B cell (primary cell): ENCODE results near the gene ZCCHC10. TPM values are rescaled to one million over a fixed set of nuclear protein-coding genes. Genes with fewer than 3 reads are reported as not detected.

Experiments used
- ATAC-seq: fragments of 200-7000 bp; cut with Tn5 transposase; one replicate; pipeline ENCODE4 v1.10.0; 2021; ENCODE audit warnings: low read depth, mild to moderate bottlenecking, moderate number of reproducible peaks, moderate library complexity
- CTCF ChIA-PET: fragments of 350-600 bp; sonication (Branson Sonifier 250); formaldehyde crosslinking; loops from one replicate; lab custom pipeline; 2021; ENCODE audit warnings: antibody characterized with exemption, inconsistent platforms; lab: Charles Lee
- POLR2A ChIA-PET: fragments of 350-600 bp; sonication (Branson Sonifier 250); formaldehyde crosslinking; loops from one replicate; lab custom pipeline; 2021; ENCODE audit warnings: antibody characterized with exemption; lab: Charles Lee
- DNase-seq: peaks from one replicate; pipeline ENCODE4 v3.0.0; 2013
- H2AFZ ChIP-seq: 2 replicates; pipeline ENCODE4 v1.6.1; 2012; ENCODE audit warnings: mild to moderate bottlenecking, low read depth, low read length; ENCODE audit not compliant: insufficient read depth, poor library complexity, severe bottlenecking
- H3K27ac ChIP-seq, 2 donors: 1 replicate in 1 of 2; 2 replicates in 1 of 2; pipeline ENCODE4 v1.5.1; 2012 to 2013; ENCODE audit warnings: low read length in 2 of 2, mild to moderate bottlenecking in 2 of 2, moderate library complexity in 1 of 2
- H3K27me3 ChIP-seq, 4 experiments: fragments of 200-600 bp in 1 of 4; sonication (generic) in 1 of 4; replicated peaks in 1 of 4; 1 replicate in 2 of 4; 2 replicates in 2 of 4; pipeline versions ENCODE4 v1.6.1 to v1.7.0; 2013 to 2016; ENCODE audit warnings: low read length in 3 of 4, mild to moderate bottlenecking in 2 of 4, mixed read lengths in 1 of 4, moderate library complexity in 1 of 4; ENCODE audit not compliant: insufficient read depth in 4 of 4, control insufficient read depth in 3 of 4; ENCODE audit errors: control extremely low read depth in 1 of 4
- H3K36me3 ChIP-seq, 2 experiments: replicated peaks in 1 of 2; 1 replicate in 1 of 2; 2 replicates in 1 of 2; pipeline versions ENCODE4 v1.6.1 to v1.7.1; 2013; ENCODE audit warnings: low read length in 1 of 2; ENCODE audit not compliant: insufficient read depth in 2 of 2, control insufficient read depth in 1 of 2; ENCODE audit errors: control extremely low read depth in 1 of 2, extremely low read depth in 1 of 2
- H3K4me1 ChIP-seq, 2 donors: fragments of 200-600 bp in 1 of 2; sonication (generic) in 1 of 2; 1 replicate in 1 of 2; 2 replicates in 1 of 2; pipeline versions ENCODE4 v1.5.1 to v1.6.1; 2013 to 2017; ENCODE audit warnings: low read length in 2 of 2; ENCODE audit not compliant: control insufficient read depth in 2 of 2, insufficient read depth in 2 of 2
- H3K4me2 ChIP-seq: replicated peaks from 2 replicates; pipeline ENCODE3; 2012; ENCODE audit warnings: mild to moderate bottlenecking, low read depth, low read length; ENCODE audit not compliant: poor library complexity, severe bottlenecking
- H3K4me3 ChIP-seq, 5 experiments: fragments of 200-600 bp in 1 of 5; sonication (generic) in 1 of 5; 1 replicate in 3 of 5; 2 replicates in 2 of 5; pipeline versions ENCODE4 v1.5.1 to v1.7.0; 2011 to 2016; ENCODE audit warnings: low read length in 4 of 5, mild to moderate bottlenecking in 4 of 5, low read depth in 2 of 5, control low read depth in 1 of 5, moderate library complexity in 1 of 5; ENCODE audit not compliant: insufficient read depth in 1 of 5; ENCODE audit errors: control extremely low read depth in 1 of 5, extremely low read depth in 1 of 5
- H3K79me2 ChIP-seq: fragments of 200-600 bp; sonication (generic); one replicate; pipeline ENCODE4 v1.6.0; 2016; ENCODE audit warnings: low read length; ENCODE audit not compliant: control insufficient read depth, insufficient read depth
- H3K9ac ChIP-seq: fragments of 200-600 bp; sonication (generic); 2 replicates; pipeline ENCODE4 v1.6.1; 2017; ENCODE audit warnings: mild to moderate bottlenecking, low read length, moderate library complexity
- H3K9me3 ChIP-seq, 3 donors: one replicate each; pipeline versions ENCODE4 v1.6.1 to v1.7.1; 2013; ENCODE audit warnings: low read length in 2 of 3; ENCODE audit not compliant: control insufficient read depth in 2 of 3, insufficient read depth in 1 of 3; ENCODE audit errors: control extremely low read depth in 1 of 3
- H4K20me1 ChIP-seq: 2 replicates; pipeline ENCODE4 v1.6.0; 2012; ENCODE audit warnings: mild to moderate bottlenecking, low read length; ENCODE audit not compliant: insufficient read depth, control insufficient read depth, poor library complexity, severe bottlenecking
- H3K27ac Mint-ChIP-seq: one replicate; pipeline ENCODE4 v1.8.0; 2021; ENCODE audit warnings: mixed read lengths
- H3K27me3 Mint-ChIP-seq: one replicate; pipeline ENCODE4 v1.8.0; 2021; ENCODE audit warnings: mixed read lengths
- H3K4me1 Mint-ChIP-seq: one replicate; pipeline ENCODE4 v1.8.0; 2021; ENCODE audit warnings: mixed read lengths
- H3K4me3 Mint-ChIP-seq: one replicate; pipeline ENCODE4 v1.8.0; 2021; ENCODE audit warnings: mixed read lengths
- H3K9me3 Mint-ChIP-seq: one replicate; pipeline ENCODE4 v1.8.0; 2022; ENCODE audit warnings: mixed read lengths; ENCODE audit not compliant: insufficient read depth
- EZH2 ChIP-seq: IDR thresholded peaks from 2 replicates; pipeline ENCODE4 v1.6.1; 2012; ENCODE audit warnings: borderline replicate concordance, low read depth, mild to moderate bottlenecking, moderate library complexity, low read length; ENCODE audit not compliant: insufficient read depth, poor library complexity, severe bottlenecking
- WGBS: methylation state at CpG from one replicate; pipeline ENCODE4 v1.1.5; 2013; ENCODE audit warnings: missing lambda C conversion rate; ENCODE audit not compliant: insufficient coverage; 5-methylcytosine and 5-hydroxymethylcytosine counted together
- intact Hi-C: fragments of 100-400 bp; cut with micrococcal nuclease; formaldehyde crosslinking; loops from one replicate; pipeline ENCODE4 v1.10.0; 2022
- polyA plus RNA-seq: library from polyadenylated mRNA; depleted of rRNA; stranded (reverse); fragments of >200 nt; gene quantifications from 2 replicates; pipeline ENCODE4 v1.2.3, GENCODE V29; 2012
- total RNA-seq, 2 donors: library from RNA; stranded (reverse); fragments of 120-200 nt in 1 of 2; gene quantifications; 1 replicate in 1 of 2; 2 replicates in 1 of 2; pipeline versions ENCODE4 v1.2.3 to v1.2.4, GENCODE V29; 2013 to 2022
- TF ChIP-seq, protein P1 (sequence below): fragments of 200-600 bp; IDR thresholded peaks from one replicate; pipeline ENCODE4 v1.8.0; 2022; ENCODE audit warnings: antibody characterized with exemption, mild to moderate bottlenecking

Gene ZCCHC10
- total and polyA plus RNA-seq, 2 donors (not counting 1 experiment from before 2014, with no cell fraction given), result 16.5 to 34.0 TPM

DNA sequence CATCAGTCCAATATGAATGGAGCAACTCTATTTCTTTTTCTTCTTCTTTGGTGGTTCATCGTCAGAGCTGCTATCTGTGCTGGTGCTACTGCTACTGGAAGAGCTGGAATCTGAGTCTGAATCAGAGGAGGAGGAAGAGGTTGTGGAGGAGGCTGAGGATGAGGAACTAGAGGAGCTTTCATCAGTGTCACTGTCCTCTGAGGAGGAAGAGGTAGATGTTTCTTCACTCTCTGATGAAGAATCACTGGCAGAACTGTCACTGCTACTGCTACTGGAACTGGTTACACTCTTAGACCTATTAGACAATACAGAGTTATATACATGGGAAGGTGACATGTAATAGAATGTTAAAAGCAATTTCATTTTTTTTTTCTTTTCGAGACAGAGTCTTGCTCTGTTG is 27.8 kb downstream of the ZCCHC10 start:
- CTCF ChIA-PET, result no interaction called here
- Histone ChIP-seq H2AFZ (no peak overlapping the region), H3K4me2 (no peak overlapping the region), H3K79me2 (peaks cover 3% of the 10 kb centered on the region), H3K4me1 (no peaks in the 10 kb centered on the region), H3K9me3 (no peaks in the 10 kb centered on the region), H3K27ac (no peak overlapping the region), H3K36me3 (peaks cover 4 to 20% of the 10 kb centered on the region in 2 experiments), H4K20me1 (no peaks in the 10 kb centered on the region), H3K27me3 (no peaks in the 10 kb centered on the region), H3K4me3 (no peak overlapping the region), H3K9ac (no peak overlapping the region)
- TF ChIP-seq EZH2, result no peak
- TF ChIP-seq, protein P1, sequence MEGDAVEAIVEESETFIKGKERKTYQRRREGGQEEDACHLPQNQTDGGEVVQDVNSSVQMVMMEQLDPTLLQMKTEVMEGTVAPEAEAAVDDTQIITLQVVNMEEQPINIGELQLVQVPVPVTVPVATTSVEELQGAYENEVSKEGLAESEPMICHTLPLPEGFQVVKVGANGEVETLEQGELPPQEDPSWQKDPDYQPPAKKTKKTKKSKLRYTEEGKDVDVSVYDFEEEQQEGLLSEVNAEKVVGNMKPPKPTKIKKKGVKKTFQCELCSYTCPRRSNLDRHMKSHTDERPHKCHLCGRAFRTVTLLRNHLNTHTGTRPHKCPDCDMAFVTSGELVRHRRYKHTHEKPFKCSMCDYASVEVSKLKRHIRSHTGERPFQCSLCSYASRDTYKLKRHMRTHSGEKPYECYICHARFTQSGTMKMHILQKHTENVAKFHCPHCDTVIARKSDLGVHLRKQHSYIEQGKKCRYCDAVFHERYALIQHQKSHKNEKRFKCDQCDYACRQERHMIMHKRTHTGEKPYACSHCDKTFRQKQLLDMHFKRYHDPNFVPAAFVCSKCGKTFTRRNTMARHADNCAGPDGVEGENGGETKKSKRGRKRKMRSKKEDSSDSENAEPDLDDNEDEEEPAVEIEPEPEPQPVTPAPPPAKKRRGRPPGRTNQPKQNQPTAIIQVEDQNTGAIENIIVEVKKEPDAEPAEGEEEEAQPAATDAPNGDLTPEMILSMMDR, result no peak
- no peaks in the 10 kb centered on the region for H3K27me3 Mint-ChIP-seq
- no peak for ATAC-seq
- H3K27ac Mint-ChIP-seq, result no peak overlapping the region
- POLR2A ChIA-PET, result no interaction called here
- intact Hi-C loops, result no loop called here
- no peaks in the 10 kb centered on the region for H3K4me1 Mint-ChIP-seq
- no peak overlapping the region for H3K4me3 Mint-ChIP-seq
- no peaks in the 10 kb centered on the region for H3K9me3 Mint-ChIP-seq
- WGBS, result no CpG with 5 or more reads among the region's 2 CpGs
- no peak for DNase-seq

DNA sequence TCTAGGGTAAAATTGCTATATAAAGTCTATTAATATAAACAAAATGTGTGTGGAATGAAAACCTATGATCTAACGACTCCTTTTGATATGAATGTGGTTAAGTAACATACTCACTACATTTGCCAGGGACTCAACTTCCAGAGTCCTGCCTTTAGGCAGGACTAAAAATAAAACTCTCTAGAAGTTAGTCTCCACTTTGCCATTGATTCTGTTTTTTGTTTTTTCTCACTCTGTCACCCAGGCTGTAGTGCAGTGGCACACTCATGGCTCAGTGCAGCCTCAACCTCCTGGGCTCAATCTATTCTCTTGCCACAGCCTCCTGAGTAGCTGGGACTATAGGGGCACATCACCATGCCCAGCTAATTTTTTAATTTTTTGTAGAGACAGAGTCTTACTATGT is 30.0 kb downstream of the ZCCHC10 start:
- intact Hi-C loops, result no loop called here
- no peaks in the 10 kb centered on the region for H3K27me3 ChIP-seq
- ChIA-PET CTCF (no interaction called here), POLR2A (no interaction called here)
- H4K20me1 ChIP-seq, result no peaks in the 10 kb centered on the region
- no peak overlapping the region for H2AFZ ChIP-seq
- H3K36me3 ChIP-seq, result peaks cover 2 to 11% of the 10 kb centered on the region in 2 experiments
- no CpG with 5 or more reads among the region's 1 CpG for WGBS
- no peak for TF ChIP-seq EZH2
- TF ChIP-seq, protein P1, result no peak
- H3K9me3 ChIP-seq, result no peaks in the 10 kb centered on the region
- no peak overlapping the region for H3K4me3 ChIP-seq
- H3K4me1 ChIP-seq, result no peaks in the 10 kb centered on the region
- no peak overlapping the region for H3K4me2 ChIP-seq
- H3K27ac Mint-ChIP-seq, result no peak overlapping the region
- H3K27ac ChIP-seq, result no peak overlapping the region
- H3K27me3 Mint-ChIP-seq, result no peaks in the 10 kb centered on the region
- no peak overlapping the region for H3K9ac ChIP-seq
- no peak overlapping the region for H3K4me3 Mint-ChIP-seq
- H3K4me1 Mint-ChIP-seq, result no peaks in the 10 kb centered on the region
- H3K9me3 Mint-ChIP-seq, result no peaks in the 10 kb centered on the region
- DNase-seq (no peak), ATAC-seq (no peak)
- H3K79me2 ChIP-seq, result peaks cover under 1% of the 10 kb centered on the region
